OCI-LY7 (cell line): ENCODE data around the gene RASAL3. TPM values are rescaled to one million over a fixed set of nuclear protein-coding genes. Genes with fewer than 3 reads are reported as not detected.

Experiments
- BruUV-seq: library from RNA; stranded (reverse); fragments of 400-500 nt; replicated peaks from 2 replicates; lab custom pipeline; 2021; lab: Mats Ljungman, UMichigan
- CTCF ChIA-PET: fragments of 300-600 bp; sonication (Branson Sonifier 250); formaldehyde crosslinking; loops from one replicate; lab custom pipeline; 2022; ENCODE audit warnings: antibody characterized with exemption; ENCODE audit not compliant: unreplicated experiment; lab: Charles Lee
- POLR2A ChIA-PET: fragments of 300-600 bp; sonication (Branson Sonifier 250); formaldehyde crosslinking; loops from one replicate; lab custom pipeline; 2022; ENCODE audit warnings: antibody characterized with exemption; lab: Charles Lee
- DNase-seq: peaks from one replicate; pipeline ENCODE4 v3.0.0-alpha.2; 2015; ENCODE audit warnings: low spot score
- H2AFZ ChIP-seq: fragments of 200-600 bp; sonication (generic), shearing (Covaris generic); 2 replicates; pipeline ENCODE4 v1.6.1; 2014; ENCODE audit warnings: mild to moderate bottlenecking, antibody characterized with exemption, low read length, moderate library complexity
- H3K27ac ChIP-seq: fragments of 200-600 bp; sonication (generic); 2 replicates; pipeline ENCODE4 v1.5.1; 2014; ENCODE audit warnings: mixed run types, low read depth, mild to moderate bottlenecking, moderate library complexity, low read length, inconsistent platforms; ENCODE audit not compliant: poor library complexity, severe bottlenecking
- H3K36me3 ChIP-seq: fragments of 200-600 bp; sonication (generic); 2 replicates; pipeline ENCODE4 v1.6.1; 2014; ENCODE audit warnings: mild to moderate bottlenecking, antibody characterized with exemption, low read length, moderate library complexity, mixed read lengths; ENCODE audit not compliant: insufficient read depth
- H3K4me1 ChIP-seq: fragments of 200-600 bp; sonication (generic); 2 replicates; pipeline ENCODE4 v1.5.1; 2014; ENCODE audit warnings: mild to moderate bottlenecking, low read length; ENCODE audit not compliant: insufficient read depth, poor library complexity, severe bottlenecking
- H3K4me2 ChIP-seq: fragments of 200-600 bp; sonication (generic); 2 replicates; pipeline ENCODE4 v1.6.1; 2014; ENCODE audit warnings: mild to moderate bottlenecking, low read length
- H3K4me3 ChIP-seq: fragments of 200-600 bp; sonication (generic); 2 replicates; pipeline ENCODE4 v1.5.1; 2014; ENCODE audit warnings: mild to moderate bottlenecking, low read depth, low read length; ENCODE audit not compliant: poor library complexity, severe bottlenecking
- H3K79me2 ChIP-seq: fragments of 200-600 bp; sonication (generic); 2 replicates; pipeline ENCODE4 v1.6.1; 2016; ENCODE audit warnings: low read depth, mild to moderate bottlenecking, low read length, moderate library complexity, mixed read lengths; ENCODE audit not compliant: insufficient read depth
- H3K9me2 ChIP-seq: fragments of 200-600 bp; sonication (generic); 2 replicates; pipeline ENCODE4 v1.6.1; 2016; ENCODE audit warnings: mild to moderate bottlenecking, low read length, mixed read lengths; ENCODE audit not compliant: insufficient read depth
- H3K9me3 ChIP-seq: fragments of 200-600 bp; sonication (generic); 2 replicates; pipeline ENCODE4 v1.6.1; 2014; ENCODE audit warnings: mild to moderate bottlenecking, mixed run types, low read length, mixed read lengths
- H4K20me1 ChIP-seq: fragments of 200-600 bp; sonication (generic); 2 replicates; pipeline ENCODE4 v1.6.1; 2014; ENCODE audit warnings: mild to moderate bottlenecking, antibody characterized with exemption, low read length, moderate library complexity, mixed read lengths; ENCODE audit not compliant: insufficient read depth
- EZH2phosphoT487 ChIP-seq: fragments of 200-600 bp; sonication (generic); IDR thresholded peaks from 2 replicates; pipeline ENCODE4 v1.6.1; 2018; ENCODE audit warnings: low read depth, borderline replicate concordance, mild to moderate bottlenecking, mixed run types, antibody characterized with exemption, low read length, moderate library complexity, mixed read lengths
- intact Hi-C: fragments of 100-400 bp; cut with micrococcal nuclease; formaldehyde crosslinking; loops from one replicate; pipeline ENCODE4 v1.10.0; 2022; ENCODE audit not compliant: unreplicated experiment
- total RNA-seq, 2 experiments: library from RNA; depleted of rRNA in 1 of 2; stranded (reverse); fragments of >200 nt in 1 of 2; shearing (Covaris generic) in 1 of 2; gene quantifications; 2 replicates each; pipeline ENCODE4 v1.2.3, GENCODE V29; 2014 to 2022
- TF ChIP-seq, protein P1 (sequence below): fragments of 200-600 bp; sonication (generic); conservative IDR thresholded peaks from 2 replicates; pipeline ENCODE4 v1.5.1; 2014; ENCODE audit warnings: mild to moderate bottlenecking, antibody characterized with exemption, low read length, moderate library complexity, mixed read lengths

Gene RASAL3
- total RNA-seq, 2 experiments from 2014 or later, result 28.3 to 53.3 TPM

DNA sequence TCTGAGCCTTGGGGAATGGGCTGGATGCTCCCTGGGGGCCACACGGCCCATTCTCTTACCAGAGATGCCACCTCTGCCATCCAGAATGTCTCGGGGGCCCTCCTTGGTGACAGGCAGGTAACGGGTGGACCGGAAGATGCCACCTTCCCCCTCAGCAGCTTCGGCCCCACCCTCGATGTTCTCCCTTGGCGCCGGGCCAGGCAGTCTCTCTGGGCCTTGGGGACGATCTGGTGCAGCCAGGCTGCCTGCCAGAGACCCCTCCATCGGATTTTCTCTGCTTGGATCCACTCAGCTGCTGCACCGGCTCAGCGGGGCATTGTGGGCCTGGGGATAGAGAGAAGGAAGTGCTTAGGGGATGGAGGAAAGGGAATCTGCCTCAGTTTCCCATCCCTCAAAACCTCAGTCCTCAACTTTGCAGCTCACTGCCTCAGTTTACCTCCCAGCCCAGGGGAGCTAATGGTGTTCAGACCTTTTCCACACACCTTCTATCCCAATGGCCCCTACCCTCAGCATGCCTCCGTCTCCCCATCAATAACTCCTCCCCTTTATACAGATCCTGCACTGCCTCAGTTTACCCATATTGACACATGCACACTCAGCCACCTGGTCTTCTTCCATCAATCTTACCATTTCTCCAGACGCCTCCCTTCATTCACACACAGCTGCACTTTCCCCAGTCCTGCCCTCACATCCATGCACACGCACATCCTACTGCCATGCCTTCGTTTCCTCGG, 16.1 kb downstream of the RASAL3 start:
- Histone ChIP-seq H2AFZ (no peak overlapping the region), H3K27ac (no peak overlapping the region), H3K4me1 (peaks cover 9% of the 10 kb centered on the region), H3K9me2 (no peaks in the 10 kb centered on the region), H3K9me3 (no peaks in the 10 kb centered on the region), H3K36me3 (peaks cover 12% of the 10 kb centered on the region), H4K20me1 (no peaks in the 10 kb centered on the region), H3K79me2 (no peaks in the 10 kb centered on the region), H3K4me2 (peak overlapping the region; percentile 92; the same call in 1 of the 2 replicates), H3K4me3 (no peak overlapping the region)
- ChIA-PET CTCF (no interaction called here), POLR2A (no interaction called here)
- BruUV-seq, result no TSS peak
- TF ChIP-seq, protein P1, sequence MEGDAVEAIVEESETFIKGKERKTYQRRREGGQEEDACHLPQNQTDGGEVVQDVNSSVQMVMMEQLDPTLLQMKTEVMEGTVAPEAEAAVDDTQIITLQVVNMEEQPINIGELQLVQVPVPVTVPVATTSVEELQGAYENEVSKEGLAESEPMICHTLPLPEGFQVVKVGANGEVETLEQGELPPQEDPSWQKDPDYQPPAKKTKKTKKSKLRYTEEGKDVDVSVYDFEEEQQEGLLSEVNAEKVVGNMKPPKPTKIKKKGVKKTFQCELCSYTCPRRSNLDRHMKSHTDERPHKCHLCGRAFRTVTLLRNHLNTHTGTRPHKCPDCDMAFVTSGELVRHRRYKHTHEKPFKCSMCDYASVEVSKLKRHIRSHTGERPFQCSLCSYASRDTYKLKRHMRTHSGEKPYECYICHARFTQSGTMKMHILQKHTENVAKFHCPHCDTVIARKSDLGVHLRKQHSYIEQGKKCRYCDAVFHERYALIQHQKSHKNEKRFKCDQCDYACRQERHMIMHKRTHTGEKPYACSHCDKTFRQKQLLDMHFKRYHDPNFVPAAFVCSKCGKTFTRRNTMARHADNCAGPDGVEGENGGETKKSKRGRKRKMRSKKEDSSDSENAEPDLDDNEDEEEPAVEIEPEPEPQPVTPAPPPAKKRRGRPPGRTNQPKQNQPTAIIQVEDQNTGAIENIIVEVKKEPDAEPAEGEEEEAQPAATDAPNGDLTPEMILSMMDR, result no peak
- TF ChIP-seq EZH2phosphoT487, result no peak
- no peak for DNase-seq
- intact Hi-C loops, result no loop called here

DNA sequence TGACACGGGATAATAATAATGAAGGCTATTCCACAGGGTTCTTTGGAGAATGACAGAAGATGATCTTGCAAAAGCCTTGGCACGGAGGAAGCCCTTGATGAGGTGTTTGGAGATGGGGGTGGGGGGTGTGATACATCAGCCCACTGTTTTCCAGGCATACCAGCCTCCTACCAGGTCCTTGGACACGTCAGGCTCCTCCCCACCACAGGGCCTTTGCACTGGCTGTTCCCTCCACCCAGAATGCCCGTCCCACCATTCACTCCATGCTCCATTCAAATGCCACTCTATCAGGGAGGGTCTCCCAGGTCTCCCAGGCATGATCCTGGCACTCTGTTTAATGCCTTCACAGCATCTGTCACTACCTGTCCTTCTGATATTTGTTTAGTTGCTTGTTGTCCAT, 17.3 kb downstream of the RASAL3 start:
- Histone ChIP-seq H3K79me2 (no peaks in the 10 kb centered on the region), H3K4me3 (no peak overlapping the region), H3K9me2 (no peaks in the 10 kb centered on the region), H3K36me3 (peaks cover 3% of the 10 kb centered on the region; the same call in 1 of the 2 replicates), H3K9me3 (no peaks in the 10 kb centered on the region), H3K4me2 (no peak overlapping the region), H3K4me1 (peaks cover 9% of the 10 kb centered on the region), H4K20me1 (no peaks in the 10 kb centered on the region), H3K27ac (no peak overlapping the region), H2AFZ (no peak overlapping the region)
- ChIA-PET CTCF (no interaction called here), POLR2A (no interaction called here)
- TF ChIP-seq, protein P1, result no peak
- no peak for TF ChIP-seq EZH2phosphoT487
- no peak for DNase-seq
- intact Hi-C loops, result no loop called here
- BruUV-seq, result no TSS peak

DNA sequence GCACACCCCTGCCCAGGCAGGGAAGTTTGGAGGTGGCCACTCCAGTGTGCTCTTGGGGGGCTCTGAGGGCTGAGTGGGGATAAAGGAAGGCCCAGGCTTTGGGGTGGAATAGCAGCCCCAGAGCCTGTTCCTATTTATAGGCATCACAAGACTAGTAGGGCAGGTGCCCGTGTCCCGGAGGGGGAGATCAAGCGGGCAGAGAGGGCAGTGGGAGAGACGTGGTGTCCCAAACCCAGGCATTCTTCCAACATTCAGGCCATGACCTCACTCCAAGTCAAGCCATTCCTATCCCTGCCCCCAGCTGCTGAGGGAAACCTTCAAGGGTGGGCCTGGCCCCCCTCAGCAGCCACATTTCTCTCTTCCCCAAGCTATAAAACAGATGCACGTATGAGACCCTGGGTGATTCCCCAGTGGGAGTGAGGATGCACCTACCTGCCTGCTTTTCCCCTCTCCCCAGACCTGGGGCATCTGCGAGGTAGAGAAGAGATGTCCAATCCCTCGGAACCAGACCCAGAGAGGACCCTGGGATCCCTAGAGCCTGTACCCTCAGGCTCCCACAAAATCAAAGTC, 18.5 kb downstream of the RASAL3 start:
- no peak for DNase-seq
- no TSS peak for BruUV-seq
- H3K4me2 ChIP-seq, result no peak overlapping the region
- H3K79me2 ChIP-seq, result no peaks in the 10 kb centered on the region
- peaks cover 9% of the 10 kb centered on the region for H3K4me1 ChIP-seq
- intact Hi-C loops, result no loop called here
- POLR2A ChIA-PET, result no interaction called here
- H3K9me2 ChIP-seq, result no peaks in the 10 kb centered on the region
- TF ChIP-seq, protein P1, result no peak
- no peak for TF ChIP-seq EZH2phosphoT487
- CTCF ChIA-PET, result no interaction called here
- no peaks in the 10 kb centered on the region for H4K20me1 ChIP-seq
- H2AFZ ChIP-seq, result no peak overlapping the region
- no peak overlapping the region for H3K27ac ChIP-seq
- H3K36me3 ChIP-seq, result no peaks in the 10 kb centered on the region
- H3K9me3 ChIP-seq, result no peaks in the 10 kb centered on the region
- no peak overlapping the region for H3K4me3 ChIP-seq
